ENCODE data around the gene KNDC1.

Gene KNDC1

GRCh38 chr10:133224756-133225372, 64.8 kb downstream of the KNDC1 start:
- H3K4me3 ChIP-seq (ENCODE audit: control insufficient read depth, low read depth, low read length): no peak overlapping the region
- TF ChIP-seq CTCF (conservative IDR thresholded peaks at IDR 0.05; ENCODE audit: control insufficient read depth, insufficient read depth, low read depth, low read length): no peak

GRCh38 chr10:133225707-133226191, 65.7 kb downstream of the KNDC1 start:
- TF ChIP-seq CTCF (conservative IDR thresholded peaks at IDR 0.05; ENCODE audit: control insufficient read depth, insufficient read depth, low read depth, low read length): no peak
- H3K4me3 ChIP-seq (ENCODE audit: control insufficient read depth, low read depth, low read length): no peak overlapping the region
- DNase-seq (ENCODE audit: low read depth): no peak

More at GRCh38 chr10:133224756-133225372, 64.8 kb downstream of the KNDC1 start:
- DNase-seq (ENCODE audit: low read depth): no peak

- TF ChIP-seq CTCF (conservative IDR thresholded peaks at IDR 0.05; ENCODE audit: control insufficient read depth, insufficient read depth, low read depth, low read length): no peak
- DNase-seq (ENCODE audit: low read depth): no peak
- H3K4me3 ChIP-seq (ENCODE audit: control insufficient read depth, low read depth, low read length): no peak overlapping the region
These were observed 66.3 kb downstream of the KNDC1 start for GRCh38 chr10:133226251-133226808.

DNA sequence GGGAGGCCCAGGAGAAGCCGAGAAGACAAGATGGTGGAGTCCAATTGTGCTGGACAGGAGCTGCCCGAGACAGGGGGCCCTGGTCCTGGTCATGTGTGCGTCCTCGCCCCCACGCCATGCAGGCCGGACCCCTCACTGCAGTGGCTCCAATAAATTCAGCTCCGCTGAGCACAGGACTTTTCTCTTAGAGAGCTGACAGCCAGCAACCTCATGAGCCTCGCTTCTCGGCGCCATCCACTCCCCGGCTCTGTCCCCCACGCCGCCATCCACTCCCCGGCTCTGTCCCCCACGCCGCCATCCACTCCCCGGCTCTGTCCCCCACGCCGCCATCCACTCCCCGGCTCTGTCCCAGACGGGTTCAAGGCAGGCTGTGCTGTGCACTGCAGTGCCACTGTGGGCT, 67.2 kb downstream of the KNDC1 start:
- no peak overlapping the region for H3K4me3 ChIP-seq (ENCODE audit: control insufficient read depth, low read depth, low read length)
- DNase-seq (ENCODE audit: low read depth): no peak
- TF ChIP-seq CTCF (conservative IDR thresholded peaks at IDR 0.05; ENCODE audit: control insufficient read depth, insufficient read depth, low read depth, low read length): no peak

DNA sequence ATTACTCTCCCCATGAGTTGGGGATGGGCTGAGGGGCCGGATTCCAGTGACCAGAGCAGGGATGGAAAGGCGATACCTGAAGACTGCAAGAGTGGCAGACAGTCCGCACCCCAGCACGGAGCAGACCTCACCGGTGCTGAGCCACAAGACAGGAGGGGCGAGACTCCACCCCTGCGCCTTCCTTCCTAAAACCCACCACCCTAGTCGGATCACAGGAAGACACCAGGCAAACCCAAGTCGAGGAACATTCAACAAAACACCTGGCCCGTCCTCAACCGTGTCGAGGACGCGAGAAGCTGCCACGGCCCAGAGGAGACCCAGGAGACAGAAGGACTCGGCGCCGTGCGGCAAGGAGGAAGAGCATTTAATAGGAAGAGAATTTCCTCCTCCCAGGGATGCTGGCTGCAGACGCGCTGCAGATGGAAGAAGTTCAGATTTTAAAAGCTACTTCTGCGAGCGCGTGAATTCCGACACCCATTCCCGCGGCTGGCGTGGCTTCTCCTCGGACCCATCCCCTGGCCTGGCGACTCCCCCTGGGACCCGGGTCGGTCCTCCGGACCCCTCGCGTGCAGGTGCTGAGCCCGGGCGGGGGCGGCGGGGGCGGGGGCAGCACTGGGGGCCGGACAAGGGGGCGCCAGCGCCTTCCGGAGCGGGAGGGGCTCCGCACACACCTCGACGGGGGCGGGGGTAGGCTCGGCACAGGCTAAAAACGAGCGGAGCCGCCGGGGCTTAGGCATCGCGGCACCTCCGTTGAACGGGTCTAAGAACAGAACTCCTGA, 69.4 kb downstream of the KNDC1 start:
- TF ChIP-seq CTCF (conservative IDR thresholded peaks at IDR 0.05; ENCODE audit: control insufficient read depth, insufficient read depth, low read depth, low read length): no peak
- no peak overlapping the region for H3K4me3 ChIP-seq (ENCODE audit: control insufficient read depth, low read depth, low read length)
- DNase-seq (ENCODE audit: low read depth): no peak

DNA sequence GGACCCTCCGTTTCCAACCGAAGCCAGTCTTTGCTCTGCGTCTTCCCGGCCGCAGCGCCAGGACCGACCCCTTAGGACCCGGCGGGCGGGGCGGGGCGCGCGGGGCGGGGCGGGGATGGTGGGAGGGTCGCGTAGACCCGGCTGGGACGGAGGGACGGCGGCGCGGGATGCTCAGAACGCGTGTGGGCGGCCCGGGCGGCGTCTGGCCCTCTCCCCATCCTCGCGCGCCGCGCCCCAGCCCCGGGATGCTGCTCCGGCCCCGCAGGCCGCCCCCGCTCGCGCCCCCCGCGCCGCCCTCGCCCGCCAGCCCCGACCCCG, 70.0 kb downstream of the KNDC1 start, which contains the start of gene UTF1:
TSS of gene UTF1 (plus strand) at position 174 of the 318 bp plus-strand sequence. CDS start at position 246, 72 bp downstream.
- TF ChIP-seq CTCF (conservative IDR thresholded peaks at IDR 0.05; ENCODE audit: control insufficient read depth, insufficient read depth, low read depth, low read length): no peak
- DNase-seq (ENCODE audit: low read depth): no peak
- H3K4me3 ChIP-seq (ENCODE audit: control insufficient read depth, low read depth, low read length): no peak within 1 kb of the TSS

Measured in fibroblast of mammary gland (primary cell).